Activated CD4-positive, alpha-beta T cell treated with anti-CD3 and anti-CD28 coated beads for 24 hours (primary cell): ENCODE results near the gene PRSS8.
"Not testable (repeated sequence)": the region's sequence is repeated elsewhere in the genome, so short reads cannot be mapped to it uniquely, and the experiment has no call there.

Experiments used
- DNase-seq, 2 donors: peaks; one replicate each; pipeline ENCODE4 v3.0.0-alpha.2; 2020; ENCODE audit warnings: low read depth in 2 of 2

Gene PRSS8

GRCh38 chr16:31135535-31136286 lies at the start of gene PRSS8:
Gene PRSS8, minus strand, starts transcription at chr16:31135727. Its CDS starts 229 bp downstream, at chr16:31135498.
- no peak for DNase-seq

- no peak for DNase-seq
Measured at GRCh38 chr16:31184888-31185287, 49.4 kb upstream of the PRSS8 start.

GRCh38 chr16:31183432-31184428 lies 48.2 kb upstream of the PRSS8 start:
- no peak for DNase-seq

GRCh38 chr16:31182391-31182790 lies 46.9 kb upstream of the PRSS8 start:
- no peak for DNase-seq

GRCh38 chr16:31181102-31181830 lies 45.7 kb upstream of the PRSS8 start:
- no peak for DNase-seq

- peak; percentile 85 to 86 for DNase-seq
Measured at GRCh38 chr16:31179747-31180459, 44.4 kb upstream of the PRSS8 start, which contains the start of gene FUS. Gene FUS, plus strand, starts transcription at chr16:31180139. Its CDS starts 76 bp downstream, at chr16:31180215.

GRCh38 chr16:31179219-31179746 lies 43.8 kb upstream of the PRSS8 start:
- no peak for DNase-seq

GRCh38 chr16:31177136-31177535 lies 41.6 kb upstream of the PRSS8 start:
- no peak for DNase-seq

- DNase-seq, result not testable (repeated sequence)
Measured at GRCh38 chr16:31170048-31170447, 34.5 kb upstream of the PRSS8 start.

GRCh38 chr16:31168848-31169247 lies 33.3 kb upstream of the PRSS8 start:
- DNase-seq, result no peak

GRCh38 chr16:31167315-31167714 lies 31.8 kb upstream of the PRSS8 start:
- DNase-seq, result no peak

- DNase-seq, result no peak
Measured at GRCh38 chr16:31157136-31157535, 21.6 kb upstream of the PRSS8 start.

- not testable (repeated sequence) for DNase-seq
Measured at GRCh38 chr16:31150976-31151375, 15.4 kb upstream of the PRSS8 start.

- no peak for DNase-seq
Measured at GRCh38 chr16:31149894-31150890, 14.7 kb upstream of the PRSS8 start, which contains the start of gene PRSS36. Gene PRSS36, minus strand, starts transcription at chr16:31150066. Its CDS starts 31 bp downstream, at chr16:31150035.

GRCh38 chr16:31149332-31149731 lies 13.8 kb upstream of the PRSS8 start:
- DNase-seq, result no peak

- no peak for DNase-seq
Measured at GRCh38 chr16:31148896-31149295, 13.4 kb upstream of the PRSS8 start.

GRCh38 chr16:31148281-31148728 lies 12.8 kb upstream of the PRSS8 start:
- no peak for DNase-seq

GRCh38 chr16:31147574-31147973 lies 12.0 kb upstream of the PRSS8 start:
- no peak for DNase-seq

GRCh38 chr16:31145398-31145990 lies 10.0 kb upstream of the PRSS8 start:
- no peak for DNase-seq
